ENCODE results near the gene TTLL3.
"Not testable (repeated sequence)": the region's sequence is repeated elsewhere in the genome, so short reads cannot be mapped to it uniquely, and the experiment has no call there.

Gene TTLL3

DNA sequence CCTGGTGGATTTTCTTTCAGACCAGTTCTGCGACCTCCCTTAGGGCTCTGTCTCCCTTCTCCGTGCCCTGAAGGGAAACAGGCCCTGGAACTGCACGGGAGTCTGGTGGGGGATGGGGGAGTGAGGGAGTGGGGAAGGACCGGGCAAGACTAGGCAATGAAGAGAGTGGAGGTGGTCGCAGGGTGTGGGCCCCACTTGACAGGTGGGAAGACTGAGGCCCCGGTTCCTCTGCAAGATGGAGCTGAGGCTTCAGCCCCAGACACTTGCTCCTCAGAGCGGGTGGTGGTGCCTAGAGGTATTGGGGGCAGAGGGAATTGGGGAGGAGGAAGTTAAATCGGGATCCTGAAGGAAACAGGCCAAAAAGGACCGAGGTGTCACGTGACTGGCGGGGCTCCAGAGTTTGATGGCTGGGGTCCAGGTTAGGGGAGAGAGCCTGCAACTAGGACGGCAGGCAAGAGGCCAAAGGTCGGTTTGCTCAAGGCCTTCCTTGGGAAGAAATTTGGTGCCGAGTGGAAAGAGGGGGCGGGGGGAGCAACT is 39.7 kb upstream of the TTLL3 start:
- no peak overlapping the region for H3K27ac ChIP-seq (ENCODE audit: low read depth, low read length)
- H3F3A ChIP-seq (ENCODE audit: insufficient read depth) = 0 out of 2 replicates have a peak, but pooled peaks cover 4% of the 10 kb centered on the region
- no peaks in the 10 kb centered on the region for H3K36me3 ChIP-seq (ENCODE audit: low read length)
- no peaks in the 10 kb centered on the region for H3K9me3 ChIP-seq (ENCODE audit: insufficient read depth, low read length)
- H3K27me3 ChIP-seq (ENCODE audit: low read length) = no peaks in the 10 kb centered on the region
- no peaks in the 10 kb centered on the region for H3K9me2 ChIP-seq (replicated peaks; ENCODE audit: insufficient read depth, low read length)
- H3K9ac ChIP-seq (ENCODE audit: low read length) = no peak overlapping the region
- H2AFZ ChIP-seq (ENCODE audit: low read depth, low read length, severe bottlenecking) = no peak overlapping the region
- no peak for TF ChIP-seq EZH2phosphoT487 (conservative IDR thresholded peaks at IDR 0.05; ENCODE audit: low read length)
- TF ChIP-seq, protein P1, sequence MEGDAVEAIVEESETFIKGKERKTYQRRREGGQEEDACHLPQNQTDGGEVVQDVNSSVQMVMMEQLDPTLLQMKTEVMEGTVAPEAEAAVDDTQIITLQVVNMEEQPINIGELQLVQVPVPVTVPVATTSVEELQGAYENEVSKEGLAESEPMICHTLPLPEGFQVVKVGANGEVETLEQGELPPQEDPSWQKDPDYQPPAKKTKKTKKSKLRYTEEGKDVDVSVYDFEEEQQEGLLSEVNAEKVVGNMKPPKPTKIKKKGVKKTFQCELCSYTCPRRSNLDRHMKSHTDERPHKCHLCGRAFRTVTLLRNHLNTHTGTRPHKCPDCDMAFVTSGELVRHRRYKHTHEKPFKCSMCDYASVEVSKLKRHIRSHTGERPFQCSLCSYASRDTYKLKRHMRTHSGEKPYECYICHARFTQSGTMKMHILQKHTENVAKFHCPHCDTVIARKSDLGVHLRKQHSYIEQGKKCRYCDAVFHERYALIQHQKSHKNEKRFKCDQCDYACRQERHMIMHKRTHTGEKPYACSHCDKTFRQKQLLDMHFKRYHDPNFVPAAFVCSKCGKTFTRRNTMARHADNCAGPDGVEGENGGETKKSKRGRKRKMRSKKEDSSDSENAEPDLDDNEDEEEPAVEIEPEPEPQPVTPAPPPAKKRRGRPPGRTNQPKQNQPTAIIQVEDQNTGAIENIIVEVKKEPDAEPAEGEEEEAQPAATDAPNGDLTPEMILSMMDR (IDR thresholded peaks at IDR 0.05; ENCODE audit: insufficient read depth, low read length, poor library complexity, severe bottlenecking) = no peak
- no peaks in the 10 kb centered on the region for H4K20me1 ChIP-seq (ENCODE audit: low read depth, low read length)
- no peaks in the 10 kb centered on the region for H3K79me2 ChIP-seq (ENCODE audit: insufficient read depth, low read length)
- no peak overlapping the region for H3K4me2 ChIP-seq (ENCODE audit: low read depth, low read length, poor library complexity, severe bottlenecking)
- no peak overlapping the region for H3K4me3 ChIP-seq (ENCODE audit: insufficient read depth, low read length, poor library complexity, severe bottlenecking)

DNA sequence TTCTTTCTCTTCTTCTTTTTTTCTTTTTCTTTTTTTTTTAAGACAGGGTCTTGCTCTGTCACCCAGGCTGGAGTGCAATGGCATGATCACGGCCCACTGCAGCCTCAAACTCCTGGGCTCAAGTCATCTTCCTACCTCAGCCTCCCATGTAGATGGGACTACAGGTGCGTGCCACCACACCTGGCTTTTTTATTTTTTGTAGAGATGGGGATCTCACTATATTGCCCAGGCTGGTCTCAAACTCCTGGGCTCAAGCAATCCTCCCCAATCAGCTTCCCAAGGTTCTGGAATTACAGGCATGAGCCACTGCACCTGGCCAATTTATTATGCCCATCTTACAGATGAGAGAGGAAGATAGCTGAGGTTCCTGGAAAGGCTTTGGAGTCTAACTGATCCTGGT is 39.1 kb upstream of the TTLL3 start:
- H3K27me3 ChIP-seq (ENCODE audit: low read length); H4K20me1 ChIP-seq (ENCODE audit: low read depth, low read length); H3K79me2 ChIP-seq (ENCODE audit: insufficient read depth, low read length); H3K9me3 ChIP-seq (ENCODE audit: insufficient read depth, low read length); H3K4me2 ChIP-seq (ENCODE audit: low read depth, low read length, poor library complexity, severe bottlenecking); H3K9me2 ChIP-seq (replicated peaks; ENCODE audit: insufficient read depth, low read length); H3K27ac ChIP-seq (ENCODE audit: low read depth, low read length); H3K4me3 ChIP-seq (ENCODE audit: insufficient read depth, low read length, poor library complexity, severe bottlenecking); H2AFZ ChIP-seq (ENCODE audit: low read depth, low read length, severe bottlenecking); H3K9ac ChIP-seq (ENCODE audit: low read length); H3F3A ChIP-seq (ENCODE audit: insufficient read depth); H3K36me3 ChIP-seq (ENCODE audit: low read length): not testable (repeated sequence)

DNA sequence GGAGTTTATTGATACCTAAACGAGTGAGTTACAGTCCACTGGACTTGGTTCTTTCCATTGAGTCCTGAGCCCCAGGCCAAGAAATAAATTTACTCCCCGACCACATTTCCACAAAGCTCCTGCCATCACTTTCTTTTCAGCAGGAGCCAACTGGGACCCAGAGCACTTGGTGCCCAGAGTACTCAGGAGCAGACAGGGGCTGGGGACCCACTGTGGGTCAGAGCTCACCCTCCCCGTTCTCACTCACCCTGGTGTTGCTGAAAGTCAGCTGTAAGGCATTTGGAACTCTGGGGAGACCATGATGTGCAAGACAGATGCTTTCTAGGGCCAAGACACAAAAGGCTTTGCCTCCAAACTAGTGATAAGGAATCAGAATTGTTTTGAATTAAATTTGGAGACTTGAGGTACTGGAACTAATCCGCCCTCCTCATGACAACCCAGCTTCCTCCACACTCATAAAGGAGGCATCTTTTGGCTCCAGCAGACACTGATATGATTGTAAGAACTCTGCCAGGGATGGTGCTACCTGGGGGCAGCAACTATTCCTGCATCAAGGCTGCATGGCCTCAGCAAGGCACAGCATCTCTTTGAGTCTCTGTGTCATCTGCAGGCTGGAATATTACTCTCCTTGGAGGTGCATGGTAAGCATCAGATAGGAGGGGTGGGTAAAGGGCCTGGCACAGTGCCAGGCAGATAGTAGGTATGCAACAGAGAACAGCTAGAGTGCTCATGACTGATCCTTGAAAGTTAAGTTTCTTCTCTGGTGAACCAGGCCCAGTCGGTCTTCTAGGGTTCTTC is 33.0 kb upstream of the TTLL3 start:
- peaks cover 4% of the 10 kb centered on the region; the same call in 1 of the 2 replicates for H3K36me3 ChIP-seq (ENCODE audit: low read length)
- no peaks in the 10 kb centered on the region for H3K27me3 ChIP-seq (ENCODE audit: low read length)
- H3K9ac ChIP-seq (ENCODE audit: low read length) = no peak overlapping the region
- no peak overlapping the region for H3K27ac ChIP-seq (ENCODE audit: low read depth, low read length)
- no peaks in the 10 kb centered on the region for H3K9me2 ChIP-seq (replicated peaks; ENCODE audit: insufficient read depth, low read length)
- H3F3A ChIP-seq (ENCODE audit: insufficient read depth) = peaks cover 25% of the 10 kb centered on the region
- no peaks in the 10 kb centered on the region for H3K79me2 ChIP-seq (ENCODE audit: insufficient read depth, low read length)
- H3K4me3 ChIP-seq (ENCODE audit: insufficient read depth, low read length, poor library complexity, severe bottlenecking) = no peak overlapping the region
- TF ChIP-seq EZH2phosphoT487 (conservative IDR thresholded peaks at IDR 0.05; ENCODE audit: low read length) = no peak
- TF ChIP-seq, protein P1 (IDR thresholded peaks at IDR 0.05; ENCODE audit: insufficient read depth, low read length, poor library complexity, severe bottlenecking) = no peak
- no peaks in the 10 kb centered on the region for H4K20me1 ChIP-seq (ENCODE audit: low read depth, low read length)
- H3K9me3 ChIP-seq (ENCODE audit: insufficient read depth, low read length) = no peaks in the 10 kb centered on the region
- no peak overlapping the region for H3K4me2 ChIP-seq (ENCODE audit: low read depth, low read length, poor library complexity, severe bottlenecking)
- no peak overlapping the region for H2AFZ ChIP-seq (ENCODE audit: low read depth, low read length, severe bottlenecking)

DNA sequence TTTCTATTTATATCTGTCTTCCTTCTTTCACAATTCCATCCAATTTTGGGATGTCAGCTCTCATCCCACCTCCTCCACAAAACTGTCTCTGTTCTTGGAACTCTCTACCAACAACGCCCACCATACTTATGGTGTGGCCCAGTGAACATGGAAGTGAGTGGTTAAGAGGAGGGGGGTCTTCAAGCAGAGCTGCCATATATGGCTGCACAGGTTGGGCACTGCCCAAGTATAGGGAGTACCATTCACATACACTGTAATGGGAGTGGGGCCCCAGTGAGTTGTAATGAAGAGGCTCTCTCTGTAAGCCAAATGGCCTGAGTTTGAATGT is 32.4 kb upstream of the TTLL3 start:
- H3K9me3 ChIP-seq (ENCODE audit: insufficient read depth, low read length) = no peaks in the 10 kb centered on the region
- no peak overlapping the region for H3K4me3 ChIP-seq (ENCODE audit: insufficient read depth, low read length, poor library complexity, severe bottlenecking)
- peaks cover 4% of the 10 kb centered on the region; the same call in 1 of the 2 replicates for H3K36me3 ChIP-seq (ENCODE audit: low read length)
- H3K4me2 ChIP-seq (ENCODE audit: low read depth, low read length, poor library complexity, severe bottlenecking) = no peak overlapping the region
- no peak overlapping the region for H3K27ac ChIP-seq (ENCODE audit: low read depth, low read length)
- H3K9ac ChIP-seq (ENCODE audit: low read length) = no peak overlapping the region
- no peak overlapping the region for H2AFZ ChIP-seq (ENCODE audit: low read depth, low read length, severe bottlenecking)
- TF ChIP-seq, protein P1 (IDR thresholded peaks at IDR 0.05; ENCODE audit: insufficient read depth, low read length, poor library complexity, severe bottlenecking) = no peak
- no peaks in the 10 kb centered on the region for H3K27me3 ChIP-seq (ENCODE audit: low read length)
- H3K79me2 ChIP-seq (ENCODE audit: insufficient read depth, low read length) = no peaks in the 10 kb centered on the region
- peaks cover 29% of the 10 kb centered on the region for H3F3A ChIP-seq (ENCODE audit: insufficient read depth)
- H4K20me1 ChIP-seq (ENCODE audit: low read depth, low read length) = no peaks in the 10 kb centered on the region
- H3K9me2 ChIP-seq (replicated peaks; ENCODE audit: insufficient read depth, low read length) = no peaks in the 10 kb centered on the region

All from SU-DHL-6 (cell line).